ENCODE measurements around the gene ADAT2. TPM values are rescaled to one million over a fixed set of nuclear protein-coding genes. Genes with fewer than 3 reads are reported as not detected.

Gene ADAT2
- polyA plus RNA-seq, 3 donors = 0.08 to 9.7 (median 0.51) TPM

- Histone ChIP-seq H3K4me2 (replicated peaks; ENCODE audit: extremely low read depth, low read length, poor library complexity, severe bottlenecking) (no peak overlapping the region), H2AFZ (ENCODE audit: insufficient read depth, low read depth, low read length, poor library complexity, severe bottlenecking) (no peak overlapping the region), H3K27ac (ENCODE audit: low read depth in 1 of 2, low read length in 2 of 2) (no peak overlapping the region), H3K9me3 (replicated peaks in 1 of 2; ENCODE audit: control insufficient read depth in 1 of 2, insufficient read depth in 1 of 2, low read length in 2 of 2) (no peaks in the 10 kb centered on the region), H3K9ac (ENCODE audit: insufficient read depth, low read length, poor library complexity, severe bottlenecking) (no peak overlapping the region), H3K27me3 (ENCODE audit: control insufficient read depth in 2 of 2, insufficient read depth in 2 of 2, low read length in 2 of 2) (no peaks in the 10 kb centered on the region), H3K79me2 (ENCODE audit: insufficient read depth, low read length) (no peaks in the 10 kb centered on the region), H4K20me1 (ENCODE audit: insufficient read depth, low read length) (peaks cover 10% of the 10 kb centered on the region), H3K36me3 (replicated peaks in 1 of 2; ENCODE audit: control insufficient read depth in 1 of 2, insufficient read depth in 2 of 2, low read length in 2 of 2) (peaks cover 74 to 94% of the 10 kb centered on the region in 2 donors), H3K4me1 (ENCODE audit: control insufficient read depth in 1 of 2, insufficient read depth in 2 of 2, low read length in 2 of 2) (no peaks in the 10 kb centered on the region), H3K4me3 (replicated peaks in 1 of 3; ENCODE audit: low read depth in 2 of 3, low read length in 3 of 3) (no peak overlapping the region)
- Mint-ChIP-seq H3K36me3 (peaks cover 79 to 89% of the 10 kb centered on the region in 2 donors), H3K27me3 (ENCODE audit: low read depth in 3 of 3) (no peaks in the 10 kb centered on the region), H3K27ac (no peak overlapping the region), H3K4me3 (no peak overlapping the region), H3K9me3 (peaks cover 0 to 7% (median 0%) of the 10 kb centered on the region in 7 donors), H3K4me1 (no peaks in the 10 kb centered on the region)
- no CpG with 5 or more reads among the region's 1 CpG for WGBS (ENCODE audit: insufficient coverage)
- no peak for DNase-seq
- intact Hi-C loops (cut with micrococcal nuclease) = no loop called here
- no peak for TF ChIP-seq CTCF (IDR thresholded peaks at IDR 0.05)
These were observed 46.5 kb upstream of the ADAT2 start for GRCh38 chr6:143496974-143497373.

GRCh38 chr6:143490775-143491174, 40.3 kb upstream of the ADAT2 start:
- Histone ChIP-seq H3K4me3 (replicated peaks in 1 of 3; ENCODE audit: low read depth in 2 of 3, low read length in 3 of 3) (no peak overlapping the region), H3K9me3 (replicated peaks in 1 of 2; ENCODE audit: control insufficient read depth in 1 of 2, insufficient read depth in 1 of 2, low read length in 2 of 2) (no peaks in the 10 kb centered on the region), H3K4me1 (ENCODE audit: control insufficient read depth in 1 of 2, insufficient read depth in 2 of 2, low read length in 2 of 2) (no peaks in the 10 kb centered on the region), H3K79me2 (ENCODE audit: insufficient read depth, low read length) (no peaks in the 10 kb centered on the region), H3K9ac (ENCODE audit: insufficient read depth, low read length, poor library complexity, severe bottlenecking) (no peak overlapping the region), H3K36me3 (replicated peaks in 1 of 2; ENCODE audit: control insufficient read depth in 1 of 2, insufficient read depth in 2 of 2, low read length in 2 of 2) (peaks cover 25 to 36% of the 10 kb centered on the region in 2 donors), H4K20me1 (ENCODE audit: insufficient read depth, low read length) (no peaks in the 10 kb centered on the region), H3K27me3 (ENCODE audit: control insufficient read depth in 2 of 2, insufficient read depth in 2 of 2, low read length in 2 of 2) (no peaks in the 10 kb centered on the region), H3K27ac (ENCODE audit: low read depth in 1 of 2, low read length in 2 of 2) (no peak overlapping the region), H2AFZ (ENCODE audit: insufficient read depth, low read depth, low read length, poor library complexity, severe bottlenecking) (no peak overlapping the region), H3K4me2 (replicated peaks; ENCODE audit: extremely low read depth, low read length, poor library complexity, severe bottlenecking) (no peak overlapping the region)
- Mint-ChIP-seq H3K9me3 (no peaks in the 10 kb centered on the region), H3K27me3 (ENCODE audit: low read depth in 3 of 3) (no peaks in the 10 kb centered on the region), H3K4me1 (peaks cover 3% of the 10 kb centered on the region), H3K27ac (no peak overlapping the region), H3K36me3 (peaks cover 31 to 32% of the 10 kb centered on the region in 2 donors), H3K4me3 (no peak overlapping the region)
- no peak for TF ChIP-seq CTCF (IDR thresholded peaks at IDR 0.05)
- DNase-seq = no peak
- whole genome bisulfite sequencing (ENCODE audit: insufficient coverage) = 94% methylated on average over 7 of the region's 8 CpGs
- intact Hi-C loops (cut with micrococcal nuclease) = no loop called here
